Amygdala (tissue), 56 donors: ENCODE measurements around the gene FBLN1.
A peak's percentile ranks its signal among the peaks of the same experiment; 100 is the strongest.
"Not testable (repeated sequence)": the region's sequence is repeated elsewhere in the genome, so short reads cannot be mapped to it uniquely, and the experiment has no call there.

ENCODE experiments used
- DNase-seq, 56 donors: peaks; one replicate each; lab custom pipeline; 2025; lab: John Stamatoyannopoulos, UW

FBLN1 gene

GRCh38 chr22:45599836-45600577 is 97.3 kb downstream of the FBLN1 start:
- no peak for DNase-seq

GRCh38 chr22:45600790-45601730 is 98.4 kb downstream of the FBLN1 start:
- DNase-seq, result no peak

GRCh38 chr22:45602004-45602733 is 99.5 kb downstream of the FBLN1 start:
- no peak for DNase-seq

- DNase-seq, result peak in 1 of 56 donors; percentile 5
Measured at GRCh38 chr22:45602824-45603595, 100.3 kb downstream of the FBLN1 start.

GRCh38 chr22:45603619-45604018 is 100.9 kb downstream of the FBLN1 start:
- DNase-seq, result no peak

- not testable (repeated sequence) for DNase-seq
Measured at GRCh38 chr22:45608045-45608444, 105.4 kb downstream of the FBLN1 start.

GRCh38 chr22:45608763-45609180 is 106.1 kb downstream of the FBLN1 start:
- DNase-seq, result no peak

- no peak for DNase-seq
Measured at GRCh38 chr22:45612451-45612901, 109.8 kb downstream of the FBLN1 start.

GRCh38 chr22:45612940-45613339 is 110.3 kb downstream of the FBLN1 start:
- no peak for DNase-seq

GRCh38 chr22:45615364-45615763 is 112.7 kb downstream of the FBLN1 start:
- DNase-seq, result no peak

GRCh38 chr22:45616432-45616831 is 113.7 kb downstream of the FBLN1 start:
- DNase-seq, result no peak

GRCh38 chr22:45617948-45618347 is 115.3 kb downstream of the FBLN1 start:
- DNase-seq, result no peak

- DNase-seq, result no peak
Measured at GRCh38 chr22:45620706-45621105, 118.0 kb downstream of the FBLN1 start.

- DNase-seq, result no peak
Measured at GRCh38 chr22:45621836-45622600, 119.3 kb downstream of the FBLN1 start.

GRCh38 chr22:45623464-45624145 is 120.9 kb downstream of the FBLN1 start:
- not testable (repeated sequence) for DNase-seq

GRCh38 chr22:45626198-45626651 is 123.5 kb downstream of the FBLN1 start:
- no peak for DNase-seq

GRCh38 chr22:45627489-45628233 is 125.0 kb downstream of the FBLN1 start:
- no peak for DNase-seq

GRCh38 chr22:45628515-45628914 is 125.8 kb downstream of the FBLN1 start:
- DNase-seq, result no peak
